ENCODE results near the gene ADAMTS17. TPM values are rescaled to one million over a fixed set of nuclear protein-coding genes. Genes with fewer than 3 reads are reported as not detected.

Gene ADAMTS17
- total and polyA plus RNA-seq, 9 of the 15 experiments (the other 6 are each of a cell fraction or from before 2014, with no cell fraction given), result 0.01 to 0.14 (median 0.07) TPM; not detected in 6

- Histone ChIP-seq H3K79me2 (ENCODE audit: control insufficient read depth, insufficient read depth, low read length) (no peaks in the 10 kb centered on the region), H3K27me3 (ENCODE audit: control insufficient read depth in 2 of 2, insufficient read depth in 2 of 2, low read length in 2 of 2) (peaks cover 6 to 63% of the 10 kb centered on the region in 2 experiments; a peak in 4 of 5 replicates), H3K4me2 (ENCODE audit: insufficient read depth, low read length) (no peak overlapping the region), H3K9me1 (ENCODE audit: control insufficient read depth, insufficient read depth, low read length) (no peaks in the 10 kb centered on the region), H3K4me1 (replicated peaks in 1 of 2; ENCODE audit: control insufficient read depth in 2 of 2, insufficient read depth in 2 of 2, low read length in 2 of 2) (0 out of 5 replicates have a peak, but pooled peaks cover 0 to 3% of the 10 kb centered on the region in 2 experiments), H3K9ac (ENCODE audit: insufficient read depth in 1 of 2, low read depth in 2 of 2, low read length in 2 of 2) (no peak overlapping the region), H4K20me1 (replicated peaks; ENCODE audit: control insufficient read depth, insufficient read depth, low read length) (no peaks in the 10 kb centered on the region; the same call in 1 of the 2 replicates), H3K27ac (ENCODE audit: extremely low read depth, low read depth, low read length) (no peak overlapping the region), H3K36me3 (ENCODE audit: control insufficient read depth, insufficient read depth, low read length) (no peaks in the 10 kb centered on the region), H3K4me3 (no peak overlapping the region), H2AFZ (ENCODE audit: low read depth, low read length) (no peak overlapping the region), H3K9me3 (replicated peaks; ENCODE audit: control insufficient read depth, insufficient read depth, low read depth, low read length) (no peaks in the 10 kb centered on the region)
- ChIA-PET CTCF (ENCODE audit: low intra/inter-chr PET ratio) (no interaction called here), POLR2A (interaction anchor here (1.0 kb wide), 1 partner anchor 8 kb away, joined by 3 read pairs; no protein-coding TSS in a partner anchor)
- TF ChIP-seq TARDBP (IDR thresholded peaks at IDR 0.05), result no peak
- TF ChIP-seq FOXA1 (IDR thresholded peaks at IDR 0.05; ENCODE audit: borderline replicate concordance), result no peak
- TF ChIP-seq YY1 (IDR thresholded peaks at IDR 0.05; ENCODE audit: borderline replicate concordance in 1 of 3, control insufficient read depth in 1 of 3, extremely low read depth in 1 of 3, insufficient read depth in 3 of 3, insufficient read length in 1 of 3, insufficient replicate concordance in 2 of 3, low read depth in 1 of 3, low read length in 2 of 3), result no peak
- TF ChIP-seq KAT7 (CRISPR knock-in tag; IDR thresholded peaks at IDR 0.05; ENCODE audit: borderline replicate concordance), result no peak
- no peak for TF ChIP-seq RAD51 (IDR thresholded peaks at IDR 0.05; ENCODE audit: borderline replicate concordance, low read depth)
- no peak for TF ChIP-seq ZNF143 (CRISPR knock-in tag; IDR thresholded peaks at IDR 0.05)
- no peak for TF ChIP-seq SMARCC2 (IDR thresholded peaks at IDR 0.05; ENCODE audit: low read depth)
- no peak for TF ChIP-seq NFRKB (IDR thresholded peaks at IDR 0.05; ENCODE audit: low read depth)
- no peak for TF ChIP-seq RCOR1 (IDR thresholded peaks at IDR 0.05; ENCODE audit: borderline replicate concordance in 1 of 2, low read depth in 2 of 2, low read length in 2 of 2)
- TF ChIP-seq SAFB2 (IDR thresholded peaks at IDR 0.05; ENCODE audit: borderline replicate concordance, low read depth, low read length, severe bottlenecking), result no peak
- no peak for TF ChIP-seq ZNF518B (CRISPR knock-in tag; IDR thresholded peaks at IDR 0.05)
- intact Hi-C loops (cut with micrococcal nuclease), result no loop called here
- FAIRE-seq (no peak), DNase-seq (ENCODE audit: extremely low read depth in 1 of 4, low spot score in 3 of 4) (no peak), ATAC-seq (no peak)
- 0% methylated on average over 11 of the region's 12 CpGs for WGBS (ENCODE audit: insufficient coverage, low coverage, missing lambda C conversion rate)
- in situ Hi-C loops (cut with MboI), result loop anchor here (5.0 kb wide), 1 partner anchor 677 kb away; no protein-coding TSS in a partner anchor
- BruUV-seq (replicated peaks), result no TSS peak
These were observed 11.1 kb downstream of the ADAMTS17 start for GRCh38 chr15:100330629-100331215.
